Hypothalamus (tissue), 51 donors: ENCODE measurements around the gene CACNB3.
"Not testable (repeated sequence)": the region's sequence is repeated elsewhere in the genome, so short reads cannot be mapped to it uniquely, and the experiment has no call there.

Experiments used
- DNase-seq, 51 donors: peaks; one replicate each; lab custom pipeline; 2025; lab: John Stamatoyannopoulos, UW

Gene CACNB3

DNA sequence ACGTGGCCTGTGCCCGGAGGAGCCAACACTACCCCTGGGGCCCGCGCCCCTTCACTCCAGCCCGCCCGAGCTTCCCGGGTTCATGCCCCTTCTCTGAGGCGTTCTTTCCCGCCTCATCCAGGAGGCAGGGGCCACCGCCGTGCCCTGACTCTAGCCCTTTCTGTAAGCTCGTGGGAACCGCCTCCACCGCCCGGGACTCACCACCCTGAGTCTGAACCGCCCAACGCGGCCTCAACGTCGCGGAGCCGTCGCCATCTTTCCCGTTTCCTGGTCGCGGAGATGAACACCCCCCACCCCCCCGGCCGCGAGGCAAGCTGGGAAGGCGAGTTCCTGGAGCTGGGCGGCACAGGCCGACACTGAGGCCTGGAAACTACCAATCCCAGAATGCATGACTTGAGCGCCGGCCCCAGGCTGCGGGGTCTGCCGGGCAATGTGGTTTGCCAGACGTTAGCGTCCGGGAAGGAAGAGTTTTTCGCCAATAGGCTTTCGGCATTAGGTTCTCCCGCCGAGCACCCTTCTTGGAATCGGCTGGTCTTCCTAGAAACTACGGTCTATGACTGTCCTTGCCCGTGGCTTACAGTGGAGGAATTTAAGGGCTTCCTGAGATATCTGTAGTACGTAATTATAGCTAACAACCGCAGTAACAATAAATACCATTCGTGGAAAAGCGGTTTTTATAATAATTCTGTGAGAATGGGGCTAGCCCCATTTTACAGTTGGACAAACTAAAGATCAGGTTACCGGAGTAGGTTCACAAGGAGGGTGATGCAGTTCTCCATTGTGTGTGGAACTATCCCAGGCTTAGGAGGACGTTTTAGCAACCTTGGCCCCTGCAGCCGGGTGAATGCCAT is 33.8 kb downstream of the CACNB3 start, which contains the start of gene DDX23:
Gene DDX23 (minus strand): TSS at position 281 of the 851 bp plus-strand sequence. CDS start 6,381 bp downstream, outside the sequence.
- peak; percentile 34 to 97 (median 91) for DNase-seq

DNA sequence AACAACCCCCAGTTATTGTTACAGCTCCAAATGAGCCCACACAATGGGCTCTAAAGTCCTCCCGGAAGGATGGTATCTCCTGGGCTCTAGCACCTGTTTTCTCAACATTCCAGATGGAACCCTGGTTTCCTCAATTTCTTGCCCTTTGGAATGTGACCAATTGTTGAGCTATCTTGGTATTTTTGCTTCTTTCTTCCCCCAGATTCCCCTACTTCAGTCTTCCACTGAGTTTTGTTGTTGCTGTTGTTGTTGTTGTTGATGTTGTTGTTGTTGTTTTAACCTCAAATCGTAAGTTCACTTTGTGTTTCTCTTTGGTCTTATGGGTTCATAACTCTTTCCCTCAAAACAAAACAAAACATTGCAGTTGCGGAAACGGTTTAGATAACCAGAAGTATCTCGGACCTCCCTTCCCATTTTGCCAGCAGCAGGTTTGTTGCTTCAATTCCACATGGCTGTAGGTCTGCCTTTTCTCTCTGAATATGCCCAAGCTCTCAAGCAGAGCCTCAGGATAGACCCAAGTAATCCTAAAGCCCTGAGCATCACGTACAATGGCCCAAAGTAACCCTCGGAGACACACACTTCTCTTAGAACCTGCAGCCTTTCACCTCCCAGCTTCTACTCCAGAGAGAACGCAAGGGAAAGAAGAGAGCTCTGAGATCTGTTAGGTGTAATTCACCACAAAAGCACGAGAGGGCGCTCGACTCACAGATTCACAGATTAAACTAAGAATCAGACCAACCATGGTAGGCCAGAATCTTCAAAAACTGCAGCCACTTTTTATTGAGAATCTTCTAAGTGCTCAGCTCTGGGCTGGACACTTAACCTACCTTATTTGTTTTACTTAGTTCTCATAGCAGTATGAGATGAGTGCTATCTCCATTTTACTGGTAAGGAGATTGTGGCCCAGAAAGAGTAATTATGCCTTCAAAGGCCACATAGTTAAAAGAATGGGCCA is 34.7 kb downstream of the CACNB3 start:
- DNase-seq, result peak in 46 of 51 donors; percentile 14 to 98 (median 72)

DNA sequence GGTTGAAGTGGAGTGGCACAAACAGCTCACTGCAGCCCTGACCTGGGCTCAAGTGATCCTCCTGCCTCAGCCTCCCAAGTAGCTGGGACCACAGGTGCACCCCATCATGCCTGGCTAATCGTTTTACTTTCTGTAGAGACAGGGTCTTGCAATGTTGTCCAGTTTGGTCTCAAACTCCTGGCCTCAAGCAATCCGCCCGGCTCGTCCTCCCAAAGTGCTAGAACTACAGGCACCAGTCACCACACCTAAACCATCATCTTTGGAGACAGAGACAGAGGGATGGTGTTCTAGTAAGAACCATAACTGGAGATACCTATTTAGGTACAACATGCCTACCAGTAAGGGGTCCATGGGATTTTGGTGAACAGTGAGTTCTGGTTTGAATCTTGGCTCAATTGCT is 36.2 kb downstream of the CACNB3 start:
- DNase-seq, result no peak

DNA sequence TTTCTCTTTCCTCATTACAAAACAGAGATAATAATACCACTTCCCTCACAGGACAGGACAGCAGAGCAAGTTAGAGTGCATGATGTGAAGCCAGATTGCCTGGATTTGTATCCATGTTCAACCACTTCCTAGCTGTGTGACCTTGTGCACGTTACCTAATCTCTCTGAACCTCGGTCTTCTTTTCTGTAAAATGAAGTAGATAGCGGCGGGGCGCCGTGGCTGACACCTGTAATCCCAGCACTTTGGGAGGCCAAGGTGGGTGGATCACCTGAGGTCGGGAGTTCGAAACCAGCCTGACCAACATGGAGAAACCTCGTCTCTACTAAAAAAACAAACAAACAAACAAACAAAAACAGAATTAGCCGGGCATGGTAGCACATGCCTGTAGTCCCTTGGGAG is 36.6 kb downstream of the CACNB3 start:
- DNase-seq, result not testable (repeated sequence)

DNA sequence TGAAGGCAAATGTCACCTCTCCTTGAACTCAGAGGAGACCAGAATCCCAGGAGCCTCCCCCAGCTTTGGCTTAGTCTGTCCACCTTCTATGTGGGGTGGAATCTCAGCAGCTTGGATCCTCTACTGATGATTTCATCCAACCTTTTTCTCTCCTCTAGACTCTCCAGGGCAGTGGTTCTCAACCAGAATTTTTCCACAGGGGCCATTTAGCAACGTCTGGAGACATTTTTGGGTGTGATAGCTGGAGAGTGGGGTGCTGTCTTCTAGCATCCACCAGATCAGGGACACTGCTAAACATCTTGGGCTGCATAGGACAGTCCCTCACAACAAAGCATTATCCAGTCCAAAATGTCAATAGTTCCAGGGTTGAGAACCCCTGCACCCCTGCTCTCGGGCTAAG is 38.1 kb downstream of the CACNB3 start:
- DNase-seq, result no peak

DNA sequence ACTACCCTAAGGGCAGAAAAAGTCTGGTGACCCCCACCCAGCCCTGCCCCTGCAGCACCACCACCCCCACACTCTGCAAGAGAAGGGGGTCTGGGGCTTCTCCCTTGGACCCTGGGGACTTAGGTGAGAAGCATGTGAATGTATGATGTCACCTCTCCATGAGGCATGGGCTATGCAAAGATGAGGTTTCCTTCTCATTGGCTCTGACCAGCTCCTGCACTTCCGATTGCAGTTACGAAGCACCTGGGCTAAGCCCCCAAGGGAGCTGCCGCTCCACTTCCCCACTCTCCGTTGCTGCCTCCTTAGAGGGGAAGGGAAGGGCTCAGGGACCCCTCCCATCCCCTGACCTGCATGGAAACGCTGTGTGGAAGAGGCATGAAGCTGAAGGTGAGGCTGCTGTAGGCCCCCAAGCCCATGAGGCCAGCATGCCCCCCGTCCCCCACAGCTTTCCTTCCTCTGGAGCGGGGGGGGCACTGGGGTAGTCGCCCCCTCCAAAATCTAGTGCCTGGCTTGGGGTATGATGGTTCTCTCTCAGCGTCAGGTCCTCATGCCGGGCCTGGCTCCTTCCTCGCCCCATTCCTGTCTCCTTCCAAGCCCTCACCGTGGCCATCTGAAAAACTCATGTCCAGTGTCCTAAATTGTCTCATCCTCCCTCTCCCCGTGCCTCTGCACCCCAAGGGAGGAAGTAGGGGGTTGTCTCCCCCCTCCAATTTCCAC is 39.1 kb downstream of the CACNB3 start:
- no peak for DNase-seq

DNA sequence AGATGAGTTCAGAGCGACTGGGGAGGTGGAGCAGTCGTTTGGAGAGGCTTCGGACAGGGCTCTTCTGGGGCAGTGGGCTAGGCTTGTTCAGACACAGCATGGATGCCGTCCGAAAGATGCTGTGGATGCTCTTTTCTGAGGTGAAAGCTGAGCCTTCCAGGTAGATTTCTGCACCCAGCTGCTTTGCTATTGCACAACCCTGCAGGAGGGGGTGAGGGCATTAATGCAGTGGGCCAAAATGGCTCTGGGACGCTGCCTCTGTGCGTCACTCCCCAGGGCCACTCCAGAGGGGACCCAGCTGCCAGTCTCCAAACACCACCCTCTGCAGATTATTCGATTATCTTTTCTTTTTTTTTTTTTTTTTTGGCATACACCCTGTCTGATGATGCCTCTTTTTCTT is 39.7 kb downstream of the CACNB3 start:
- no peak for DNase-seq

DNA sequence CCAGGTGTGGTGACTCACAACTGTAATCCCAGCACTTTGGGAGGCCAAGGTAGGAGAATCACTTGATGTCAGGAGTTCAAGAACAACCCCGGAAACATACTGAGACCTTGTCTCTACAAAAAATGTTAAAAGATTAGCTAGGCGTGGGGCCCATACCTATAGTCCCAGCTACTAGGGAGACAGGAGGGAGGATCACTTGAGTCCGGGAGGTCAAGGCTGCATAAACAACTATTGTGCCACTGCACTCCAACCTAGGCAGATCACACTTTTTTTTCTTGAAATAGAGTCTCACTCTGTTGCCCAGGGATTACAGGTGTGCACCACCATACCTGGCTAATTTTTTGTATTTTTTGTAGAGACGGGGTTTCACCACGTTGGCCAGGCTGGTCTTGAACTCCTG is 41.3 kb downstream of the CACNB3 start:
- DNase-seq, result no peak

DNA sequence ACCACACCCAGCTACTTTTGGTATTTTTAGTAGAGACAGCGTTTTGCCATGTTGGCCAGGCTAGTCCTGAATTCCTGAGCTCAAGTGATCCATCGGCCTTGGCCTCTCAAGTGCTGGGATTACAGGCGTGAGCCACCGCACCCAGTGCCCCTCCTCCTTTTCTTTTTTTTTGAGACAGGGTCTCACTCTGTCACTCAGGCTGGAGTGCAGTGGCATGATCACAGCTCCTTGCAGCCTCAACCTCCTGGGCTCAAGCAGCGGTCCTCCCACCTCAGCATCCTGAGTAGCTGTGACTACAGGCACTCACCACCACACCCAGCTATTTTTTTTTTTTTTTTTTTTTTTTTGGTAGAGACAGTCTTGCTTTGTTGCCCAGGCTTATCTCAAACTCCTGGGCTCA is 41.9 kb downstream of the CACNB3 start:
- not testable (repeated sequence) for DNase-seq

DNA sequence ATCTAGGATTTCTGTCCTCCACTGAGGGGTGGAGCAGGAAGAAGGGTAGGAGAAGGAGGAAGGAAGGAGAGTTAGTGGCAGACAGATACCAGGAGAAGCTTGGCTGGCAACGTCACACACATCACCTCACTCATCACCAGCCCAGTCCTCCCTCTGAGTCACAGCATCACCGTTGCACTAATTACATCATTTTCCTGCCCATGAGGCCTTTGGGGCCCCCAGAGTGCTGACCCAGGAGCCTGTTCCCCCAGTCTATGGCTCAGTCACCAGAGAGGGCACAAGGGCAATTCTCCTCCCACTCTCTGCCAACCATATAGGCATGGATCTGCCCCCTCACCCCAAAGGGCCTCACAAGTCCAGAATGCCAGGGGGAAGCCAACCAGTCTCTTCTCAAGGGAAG is 42.8 kb downstream of the CACNB3 start:
- DNase-seq, result peak in 1 of 51 donors; percentile 38

DNA sequence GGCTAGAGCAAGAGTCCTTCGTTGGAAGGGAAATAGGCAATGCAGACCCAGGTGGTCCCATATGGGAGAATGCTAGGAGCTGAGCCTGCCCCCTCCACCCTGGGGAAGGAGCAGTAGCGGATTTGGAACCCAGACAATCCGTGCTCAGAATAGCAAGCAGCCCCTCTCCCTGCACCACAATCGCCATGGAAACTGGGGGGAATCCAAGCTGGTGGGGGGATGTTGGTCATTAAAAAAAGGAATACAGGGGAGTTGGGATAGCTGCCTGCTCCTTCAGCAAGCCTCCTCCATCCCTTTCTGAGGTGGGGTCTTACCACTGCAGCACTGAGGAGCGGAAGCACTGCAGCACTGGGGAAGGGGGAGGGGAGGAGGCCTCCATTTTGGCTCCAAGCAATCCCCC is 44.5 kb downstream of the CACNB3 start:
- DNase-seq, result peak in 20 of 51 donors; percentile 6 to 63 (median 27)

DNA sequence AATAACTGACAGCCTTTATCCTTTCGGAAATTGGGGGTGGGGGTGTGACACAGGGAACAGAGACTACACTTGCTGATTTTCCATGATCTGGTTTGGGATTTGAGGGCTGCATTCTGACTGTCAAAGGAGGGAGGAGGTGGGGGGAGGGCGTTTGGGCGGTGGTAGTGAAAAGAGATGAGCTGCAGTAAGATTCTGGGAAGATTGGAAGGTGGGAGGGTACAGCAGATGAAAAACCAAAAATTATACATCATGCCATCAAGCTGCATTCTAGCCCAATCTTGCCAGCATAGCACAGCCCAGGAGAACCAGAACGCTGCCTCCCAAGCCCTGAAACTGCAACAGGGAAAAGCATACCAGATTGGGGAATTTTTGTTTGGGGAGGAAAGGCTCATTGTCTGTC is 45.0 kb downstream of the CACNB3 start:
- peak in 3 of 51 donors; percentile 7 to 60 (median 58) for DNase-seq

DNA sequence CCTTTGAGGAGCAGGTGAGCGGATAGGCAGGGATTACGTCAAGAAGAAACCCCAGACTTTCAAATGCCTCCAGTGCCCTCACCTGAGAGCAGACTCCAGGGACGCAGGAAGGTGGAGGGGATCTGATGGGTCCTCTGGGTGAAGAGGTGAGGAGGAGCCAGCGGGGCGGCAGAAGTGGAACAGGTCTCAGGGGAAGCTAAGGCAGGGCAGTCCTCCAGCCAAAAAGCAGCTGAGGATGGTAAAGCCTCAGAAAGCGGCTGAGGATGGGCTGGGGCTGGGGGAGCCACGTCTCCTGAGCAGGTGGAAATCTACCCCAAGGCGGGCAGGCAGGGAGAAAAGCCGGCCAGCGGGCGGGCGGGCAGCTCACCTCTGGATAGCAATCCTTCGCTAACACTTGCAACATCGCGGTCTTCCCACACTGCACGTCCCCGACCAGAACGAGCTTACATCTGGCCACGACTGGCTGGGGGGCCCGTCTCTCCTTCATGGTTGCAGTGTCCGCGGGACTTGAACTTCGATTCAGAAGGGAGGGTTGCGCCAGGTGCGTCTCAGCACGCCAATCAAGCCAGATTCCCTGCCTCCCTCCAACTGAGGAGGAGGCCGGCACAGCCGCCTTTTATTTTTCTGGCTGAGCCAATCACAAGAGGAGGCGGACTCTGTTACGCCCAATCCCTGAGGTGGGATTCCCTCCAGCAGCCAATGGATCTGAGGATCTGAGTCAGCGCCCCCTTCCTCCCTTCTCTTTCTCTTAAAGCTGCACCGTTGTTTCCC is 47.2 kb downstream of the CACNB3 start, which contains the start of gene RND1:
Gene RND1 (minus strand): TSS at position 590 of the 771 bp plus-strand sequence. CDS start 103 bp downstream, at position 487.
- DNase-seq, result peak in 50 of 51 donors; percentile 25 to 94 (median 86)

DNA sequence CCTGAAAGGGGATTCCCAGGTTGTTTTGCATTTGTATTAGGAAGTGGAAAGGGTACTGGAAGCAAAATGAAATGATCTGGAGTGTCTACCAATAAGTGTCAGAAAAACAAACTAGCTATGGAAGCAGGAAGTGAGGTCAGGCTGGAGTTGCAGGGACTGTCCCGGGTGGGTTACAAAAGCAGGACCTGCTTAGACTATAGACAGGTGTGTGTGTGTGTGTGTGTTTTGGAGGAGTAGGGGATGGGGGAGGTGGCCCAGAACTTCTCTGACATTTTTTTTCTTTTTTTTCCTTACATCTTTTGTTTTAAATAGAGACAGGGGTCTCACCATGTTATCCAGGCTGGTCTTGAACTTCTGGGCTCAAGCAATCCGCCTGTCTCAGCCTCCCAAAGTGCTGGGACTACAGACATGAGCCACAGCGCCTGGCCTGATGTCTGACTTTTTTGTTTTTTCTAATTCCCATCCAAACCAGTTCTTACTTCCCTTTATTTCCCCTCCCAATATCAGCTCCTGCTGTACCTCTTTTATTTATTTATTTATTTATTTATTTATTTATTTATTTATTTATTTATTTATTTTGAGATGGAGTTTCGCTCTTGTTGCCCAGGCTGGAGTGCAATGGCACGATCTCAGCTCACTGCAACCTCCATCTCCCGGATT is 47.9 kb downstream of the CACNB3 start:
- no peak for DNase-seq

DNA sequence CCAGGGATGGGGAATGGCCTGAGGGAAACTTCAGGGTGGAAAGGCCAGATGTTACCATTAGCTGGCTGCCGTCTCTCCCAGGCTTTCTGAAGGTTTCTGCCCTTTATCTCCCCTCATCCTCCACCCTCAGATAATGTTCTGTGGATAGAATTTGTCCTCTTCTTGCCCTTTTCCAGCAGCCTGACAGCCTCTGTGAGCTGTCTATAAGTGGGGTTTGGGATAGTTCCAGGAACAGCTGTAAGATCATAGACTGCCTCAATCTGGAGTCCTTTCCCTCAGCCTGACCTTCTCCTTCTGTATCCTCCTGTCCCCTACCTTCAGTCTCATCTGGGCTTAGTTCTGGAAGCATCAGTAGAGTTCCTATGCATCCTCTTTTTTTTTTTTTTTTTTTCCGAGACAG is 50.2 kb downstream of the CACNB3 start:
- no peak for DNase-seq

DNA sequence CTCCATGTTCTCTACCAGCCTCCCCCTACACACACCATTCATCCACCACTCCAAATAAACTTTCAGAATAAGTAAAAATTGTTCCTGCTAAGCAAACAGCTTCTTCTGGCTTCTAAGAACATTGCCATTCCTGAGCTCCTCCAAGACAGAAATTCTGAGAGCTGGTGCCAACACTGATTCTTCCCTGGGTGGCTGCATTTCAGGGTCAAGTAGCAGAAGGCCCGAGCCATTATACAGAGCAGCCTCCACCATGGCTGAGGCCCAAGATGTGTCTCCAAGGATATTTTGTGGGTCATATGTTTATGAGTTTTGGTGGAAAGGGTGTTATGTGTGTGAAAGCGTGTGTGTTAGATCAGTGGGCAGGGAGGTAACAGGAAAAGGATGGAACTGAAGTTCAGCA is 50.9 kb downstream of the CACNB3 start:
- peak in 3 of 51 donors; percentile 3 to 35 (median 4) for DNase-seq

DNA sequence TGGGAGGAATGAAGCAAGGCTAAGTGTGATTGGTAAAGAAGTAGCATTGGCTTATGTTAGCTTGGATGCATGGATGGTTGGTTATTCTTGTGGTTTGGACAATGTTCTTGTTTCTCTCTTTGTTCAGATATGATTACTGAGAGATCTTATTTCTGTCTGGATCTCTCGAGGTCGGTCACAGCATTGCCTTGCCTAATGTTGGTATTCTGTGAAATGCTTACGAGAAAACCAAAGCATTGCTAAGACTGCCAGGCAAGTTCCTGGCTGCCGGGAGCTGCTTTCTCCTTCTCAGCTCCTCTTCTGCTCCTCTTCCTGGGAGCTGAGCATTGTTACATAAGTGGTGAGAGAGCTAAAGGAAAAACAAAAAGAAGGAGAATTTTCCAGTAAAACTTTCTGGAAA is 54.8 kb downstream of the CACNB3 start:
- DNase-seq, result peak in 2 of 51 donors; percentile 16 to 33

DNA sequence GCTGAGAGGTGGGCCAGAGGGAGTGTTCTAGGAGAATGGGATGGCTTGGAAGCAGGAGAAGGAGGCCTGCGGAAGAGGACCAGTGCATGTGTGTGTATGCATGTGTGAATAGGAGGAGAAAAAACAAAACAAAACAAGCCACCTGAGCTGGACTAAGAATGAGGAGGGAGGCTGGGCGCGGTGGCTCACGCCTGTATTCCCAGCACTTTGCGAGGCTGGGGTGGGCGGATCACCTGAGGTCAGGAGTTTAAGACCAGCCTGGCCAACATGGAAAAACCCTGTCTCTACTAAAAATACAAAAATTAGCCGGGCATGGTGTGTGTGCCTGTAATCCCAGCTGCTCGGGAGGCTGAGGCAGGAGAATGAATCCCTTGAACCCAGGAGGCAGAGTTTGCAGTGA is 55.2 kb downstream of the CACNB3 start:
- not testable (repeated sequence) for DNase-seq

DNA sequence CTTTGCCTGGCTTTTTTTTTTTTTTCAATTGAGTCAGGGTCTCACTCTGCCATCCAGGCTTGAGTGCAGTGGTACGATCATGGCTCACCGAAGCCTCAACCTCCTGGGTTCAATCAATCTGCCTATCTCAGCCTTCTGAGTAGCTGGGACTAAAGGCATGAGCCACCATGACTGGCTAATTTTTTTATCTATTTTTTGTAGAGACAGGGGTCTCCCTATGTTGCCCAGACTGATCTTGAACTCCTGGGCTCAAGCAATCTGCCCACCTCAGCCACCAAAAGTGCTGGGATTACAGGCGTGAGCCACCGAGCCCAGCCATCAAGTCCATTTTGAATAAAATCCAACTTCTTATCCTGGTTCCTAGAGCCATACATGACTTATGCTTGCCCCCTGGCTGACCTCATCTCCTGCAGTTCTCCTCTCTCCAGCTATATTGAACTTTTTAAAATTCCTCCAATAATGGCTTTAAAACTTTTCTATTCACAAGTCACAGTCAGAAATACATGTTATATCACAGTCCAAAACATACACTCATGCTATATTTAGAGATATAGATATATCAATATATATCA is 57.7 kb downstream of the CACNB3 start:
- DNase-seq, result no peak
